Endothelial cell of umbilical vein (primary cell): Measurements from ENCODE around the gene TMEM150C. TPM values are rescaled to one million over a fixed set of nuclear protein-coding genes. Genes with fewer than 3 reads are reported as not detected.

Source experiments
- BruUV-seq: library from RNA; stranded (reverse); fragments of 400-500 nt; replicated peaks from 2 replicates; lab custom pipeline; 2021; lab: Mats Ljungman, UMichigan
- CTCF ChIA-PET: fragments of 300-600, 350-600 bp; sonication (Branson Sonifier 250); formaldehyde crosslinking; loops from one replicate; lab custom pipeline; 2021; ENCODE audit warnings: antibody characterized with exemption, inconsistent platforms; lab: Charles Lee
- POLR2A ChIA-PET: fragments of 300-600, 350-600 bp; sonication (Branson Sonifier 250); formaldehyde crosslinking; loops from one replicate; lab custom pipeline; 2021; ENCODE audit warnings: antibody characterized with exemption, inconsistent platforms; lab: Charles Lee
- DNase-seq: peaks from one replicate; pipeline ENCODE4 v3.0.0-alpha.2; 2011; ENCODE audit warnings: low read depth, low spot score
- FAIRE-seq: peaks from 2 replicates; lab custom pipeline; 2011; peaks lifted over from hg19 to GRCh38; lab: Jason Lieb, UNC
- H2AFZ ChIP-seq: 2 replicates; pipeline ENCODE4 v1.6.0; 2012; ENCODE audit warnings: low read depth, low read length, control low read depth, inconsistent platforms
- H3K27ac ChIP-seq: 2 replicates; pipeline ENCODE4 v1.5.1; 2011; ENCODE audit warnings: low read depth, mild to moderate bottlenecking, control low read depth, low read length, moderate library complexity; ENCODE audit not compliant: insufficient read depth
- H3K27me3 ChIP-seq, 2 experiments: 2 replicates each; pipeline versions ENCODE4 v1.6.0 to v1.6.1; 2011; ENCODE audit warnings: low read length in 2 of 2, mixed read lengths in 1 of 2; ENCODE audit not compliant: control insufficient read depth in 2 of 2, insufficient read depth in 2 of 2
- H3K36me3 ChIP-seq, 2 experiments: 2 replicates in 1 of 2; 3 replicates in 1 of 2; pipeline ENCODE4 v1.5.1; 2011; ENCODE audit warnings: low read length in 2 of 2, mild to moderate bottlenecking in 1 of 2, moderate library complexity in 1 of 2; ENCODE audit not compliant: control insufficient read depth in 2 of 2, insufficient read depth in 2 of 2; ENCODE audit errors: extremely low read depth in 1 of 2
- H3K4me1 ChIP-seq: 3 replicates; pipeline ENCODE4 v1.5.1; 2011; ENCODE audit warnings: mild to moderate bottlenecking, low read length; ENCODE audit not compliant: control insufficient read depth, insufficient read depth; ENCODE audit errors: extremely low read depth
- H3K4me2 ChIP-seq: 2 replicates; pipeline ENCODE4 v1.6.1; 2011; ENCODE audit warnings: low read length, control low read depth, mixed read lengths; ENCODE audit not compliant: insufficient read depth
- H3K4me3 ChIP-seq, 3 experiments: fragments of 200-600 bp in 1 of 3; sonication (generic), shearing (Covaris generic) in 1 of 3; replicated peaks in 1 of 3; 2 replicates each; pipeline ENCODE4 v1.5.1; 2011 to 2016; ENCODE audit warnings: control low read depth in 3 of 3, low read length in 3 of 3, mild to moderate bottlenecking in 2 of 3, inconsistent platforms in 1 of 3, low read depth in 1 of 3, moderate library complexity in 1 of 3; ENCODE audit not compliant: insufficient read depth in 1 of 3
- H3K79me2 ChIP-seq: 2 replicates; pipeline ENCODE4 v1.6.0; 2012; ENCODE audit warnings: low read length, inconsistent platforms; ENCODE audit not compliant: control insufficient read depth, insufficient read depth
- H3K9ac ChIP-seq: replicated peaks from 2 replicates; pipeline ENCODE3; 2011; ENCODE audit warnings: low read length, control low read depth; ENCODE audit not compliant: insufficient read depth; ENCODE audit errors: extremely low read depth
- H3K9me1 ChIP-seq: replicated peaks from 3 replicates; pipeline ENCODE4 v1.6.0; 2011; ENCODE audit warnings: mild to moderate bottlenecking, low read length; ENCODE audit not compliant: control insufficient read depth, insufficient read depth; ENCODE audit errors: extremely low read depth
- H3K9me3 ChIP-seq: replicated peaks from 2 replicates; pipeline ENCODE4 v1.5.1; 2012; ENCODE audit warnings: low read length, inconsistent platforms; ENCODE audit not compliant: control insufficient read depth, insufficient read depth
- H4K20me1 ChIP-seq: replicated peaks from 2 replicates; pipeline ENCODE3; 2011; ENCODE audit warnings: mild to moderate bottlenecking, low read length; ENCODE audit not compliant: control insufficient read depth, insufficient read depth; ENCODE audit errors: extremely low read depth
- EZH2 ChIP-seq: IDR thresholded peaks from 2 replicates; pipeline ENCODE4 v1.6.1; 2012; ENCODE audit warnings: borderline replicate concordance, low read depth, mild to moderate bottlenecking, moderate library complexity, low read length, inconsistent platforms; ENCODE audit not compliant: severe bottlenecking
- FOS ChIP-seq: IDR thresholded peaks from 2 replicates; pipeline ENCODE4 v1.6.1; 2011; ENCODE audit warnings: mild to moderate bottlenecking, low read length, moderate library complexity, borderline replicate concordance; ENCODE audit not compliant: insufficient read depth
- GATA2 ChIP-seq: IDR thresholded peaks from 2 replicates; pipeline ENCODE4 v1.7.0; 2011; ENCODE audit warnings: low read depth, mild to moderate bottlenecking, moderate library complexity, mixed read lengths, low read length; ENCODE audit not compliant: insufficient read length, insufficient read depth
- JUN ChIP-seq: IDR thresholded peaks from 2 replicates; pipeline ENCODE4 v1.6.1; 2011; ENCODE audit warnings: borderline replicate concordance, low read depth; ENCODE audit not compliant: insufficient read length, insufficient read depth
- MYC ChIP-seq: IDR thresholded peaks from one replicate; pipeline ENCODE4 v1.6.1; 2011; ENCODE audit warnings: mild to moderate bottlenecking, low read depth, low read length
- POLR2A ChIP-seq: IDR thresholded peaks from 2 replicates; pipeline ENCODE4 v1.6.1; 2012; ENCODE audit warnings: low read depth, mild to moderate bottlenecking, control low read depth, low read length
- POLR2AphosphoS5 ChIP-seq: IDR thresholded peaks from 2 replicates; pipeline ENCODE4 v1.6.1; 2012; ENCODE audit warnings: low read depth, mild to moderate bottlenecking, control low read depth, low read length, moderate library complexity; ENCODE audit not compliant: insufficient read depth
- dilution Hi-C: fragments of 300-500 bp; cut with MboI; formaldehyde crosslinking; loops from one replicate; pipeline ENCODE4 v1.15.0; 2019; ENCODE audit warnings: low sequenced_read_pairs; ENCODE audit not compliant: extremely low pct_ligation_motif_present
- intact Hi-C: fragments of 100-400 bp; cut with micrococcal nuclease; formaldehyde crosslinking; loops from one replicate; pipeline ENCODE4 v1.10.0; 2022
- polyA plus RNA-seq, 4 experiments: library from polyadenylated mRNA; depleted of rRNA in 3 of 4; stranded (reverse) in 3 of 4; unstranded in 1 of 4; fragments of >200 nt; gene quantifications; 2 replicates each; pipeline versions ENCODE4 v1.2.1 to v1.2.3, GENCODE V29; 2011 to 2012; ENCODE audit warnings: missing spikeins in 1 of 4
- total RNA-seq: library from RNA; stranded (reverse); gene quantifications from 2 replicates; pipeline ENCODE4 v1.2.3, GENCODE V29; 2021
- TF ChIP-seq, protein P1 (sequence below): IDR thresholded peaks from 2 replicates; pipeline ENCODE4 v1.6.1; 2011; ENCODE audit not compliant: insufficient read depth, insufficient read length
- TF ChIP-seq, protein P2 (sequence below), 2 donors: IDR thresholded peaks; 1 replicate in 1 of 2; 2 replicates in 1 of 2; pipeline ENCODE4 v1.5.1; 2011; ENCODE audit warnings: low read length in 2 of 2, mild to moderate bottlenecking in 2 of 2, moderate library complexity in 2 of 2, control low read depth in 1 of 2, inconsistent platforms in 1 of 2, low read depth in 1 of 2; ENCODE audit not compliant: insufficient read depth in 1 of 2; ENCODE audit errors: extremely low read depth in 1 of 2

The TMEM150C gene
- total and polyA plus RNA-seq, 2 donors (not counting 3 experiments of a cell fraction or from before 2014, with no cell fraction given): 4.1 to 6.6 TPM

DNA sequence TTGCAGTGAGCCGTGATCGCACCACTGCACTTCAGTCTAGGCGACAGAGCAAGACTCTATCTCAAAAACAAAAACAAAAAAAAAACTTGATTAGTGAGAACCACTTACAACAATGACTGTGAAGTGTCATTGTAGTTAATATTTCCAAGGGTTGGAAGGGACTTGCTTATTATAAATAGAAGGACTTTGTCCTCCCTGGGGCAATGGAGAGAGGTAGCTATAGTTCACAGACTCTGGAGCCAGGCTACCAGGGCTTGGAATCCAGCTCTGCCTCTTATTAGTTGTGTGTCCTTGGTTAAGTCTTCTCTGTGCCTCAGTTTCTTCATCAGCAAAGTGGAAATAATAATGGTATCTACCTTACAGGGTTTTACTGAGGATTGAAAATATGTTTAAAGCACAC, 51.6 kb downstream of the TMEM150C start:
- no peaks in the 10 kb centered on the region for H3K4me1 ChIP-seq
- dilution Hi-C loops (no loop called here), intact Hi-C loops (no loop called here)
- H3K9ac ChIP-seq: no peak overlapping the region
- H3K9me1 ChIP-seq: no peaks in the 10 kb centered on the region
- H4K20me1 ChIP-seq: no peaks in the 10 kb centered on the region
- FAIRE-seq (no peak), DNase-seq (no peak)
- TF ChIP-seq EZH2: no peak
- TF ChIP-seq, protein P1, sequence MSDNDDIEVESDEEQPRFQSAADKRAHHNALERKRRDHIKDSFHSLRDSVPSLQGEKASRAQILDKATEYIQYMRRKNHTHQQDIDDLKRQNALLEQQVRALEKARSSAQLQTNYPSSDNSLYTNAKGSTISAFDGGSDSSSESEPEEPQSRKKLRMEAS: no peak
- TF ChIP-seq FOS: no peak
- TF ChIP-seq GATA2: no peak
- TF ChIP-seq MYC: no peak
- TF ChIP-seq, protein P2, sequence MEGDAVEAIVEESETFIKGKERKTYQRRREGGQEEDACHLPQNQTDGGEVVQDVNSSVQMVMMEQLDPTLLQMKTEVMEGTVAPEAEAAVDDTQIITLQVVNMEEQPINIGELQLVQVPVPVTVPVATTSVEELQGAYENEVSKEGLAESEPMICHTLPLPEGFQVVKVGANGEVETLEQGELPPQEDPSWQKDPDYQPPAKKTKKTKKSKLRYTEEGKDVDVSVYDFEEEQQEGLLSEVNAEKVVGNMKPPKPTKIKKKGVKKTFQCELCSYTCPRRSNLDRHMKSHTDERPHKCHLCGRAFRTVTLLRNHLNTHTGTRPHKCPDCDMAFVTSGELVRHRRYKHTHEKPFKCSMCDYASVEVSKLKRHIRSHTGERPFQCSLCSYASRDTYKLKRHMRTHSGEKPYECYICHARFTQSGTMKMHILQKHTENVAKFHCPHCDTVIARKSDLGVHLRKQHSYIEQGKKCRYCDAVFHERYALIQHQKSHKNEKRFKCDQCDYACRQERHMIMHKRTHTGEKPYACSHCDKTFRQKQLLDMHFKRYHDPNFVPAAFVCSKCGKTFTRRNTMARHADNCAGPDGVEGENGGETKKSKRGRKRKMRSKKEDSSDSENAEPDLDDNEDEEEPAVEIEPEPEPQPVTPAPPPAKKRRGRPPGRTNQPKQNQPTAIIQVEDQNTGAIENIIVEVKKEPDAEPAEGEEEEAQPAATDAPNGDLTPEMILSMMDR (IDR thresholded peaks at IDR 0.05; ENCODE audit: extremely low read depth in 1 of 2, insufficient read depth in 1 of 2, low read depth in 1 of 2, low read length in 2 of 2): no peak
- no peak for TF ChIP-seq POLR2A
- TF ChIP-seq JUN: no peak
- no peak for TF ChIP-seq POLR2AphosphoS5
- H2AFZ ChIP-seq: no peak overlapping the region
- H3K9me3 ChIP-seq: no peaks in the 10 kb centered on the region
- ChIA-PET POLR2A (no interaction called here), CTCF (no interaction called here)
- no TSS peak for BruUV-seq
- H3K4me3 ChIP-seq: no peak overlapping the region
- H3K4me2 ChIP-seq: no peak overlapping the region
- no peak overlapping the region for H3K27ac ChIP-seq
- no peaks in the 10 kb centered on the region for H3K36me3 ChIP-seq
- no peaks in the 10 kb centered on the region for H3K27me3 ChIP-seq
- H3K79me2 ChIP-seq: no peaks in the 10 kb centered on the region
